HG03521 (cell line): Measurements from ENCODE around the gene ADAT1.

Experiments
- ATAC-seq: cut with Tn5 transposase; IDR thresholded peaks from one replicate; pipeline ENCODE4 v1.9.1; 2021; ENCODE audit warnings: mild to moderate bottlenecking, moderate library complexity; ENCODE audit not compliant: unreplicated experiment

ADAT1 gene, protein sequence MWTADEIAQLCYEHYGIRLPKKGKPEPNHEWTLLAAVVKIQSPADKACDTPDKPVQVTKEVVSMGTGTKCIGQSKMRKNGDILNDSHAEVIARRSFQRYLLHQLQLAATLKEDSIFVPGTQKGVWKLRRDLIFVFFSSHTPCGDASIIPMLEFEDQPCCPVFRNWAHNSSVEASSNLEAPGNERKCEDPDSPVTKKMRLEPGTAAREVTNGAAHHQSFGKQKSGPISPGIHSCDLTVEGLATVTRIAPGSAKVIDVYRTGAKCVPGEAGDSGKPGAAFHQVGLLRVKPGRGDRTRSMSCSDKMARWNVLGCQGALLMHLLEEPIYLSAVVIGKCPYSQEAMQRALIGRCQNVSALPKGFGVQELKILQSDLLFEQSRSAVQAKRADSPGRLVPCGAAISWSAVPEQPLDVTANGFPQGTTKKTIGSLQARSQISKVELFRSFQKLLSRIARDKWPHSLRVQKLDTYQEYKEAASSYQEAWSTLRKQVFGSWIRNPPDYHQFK

DNA sequence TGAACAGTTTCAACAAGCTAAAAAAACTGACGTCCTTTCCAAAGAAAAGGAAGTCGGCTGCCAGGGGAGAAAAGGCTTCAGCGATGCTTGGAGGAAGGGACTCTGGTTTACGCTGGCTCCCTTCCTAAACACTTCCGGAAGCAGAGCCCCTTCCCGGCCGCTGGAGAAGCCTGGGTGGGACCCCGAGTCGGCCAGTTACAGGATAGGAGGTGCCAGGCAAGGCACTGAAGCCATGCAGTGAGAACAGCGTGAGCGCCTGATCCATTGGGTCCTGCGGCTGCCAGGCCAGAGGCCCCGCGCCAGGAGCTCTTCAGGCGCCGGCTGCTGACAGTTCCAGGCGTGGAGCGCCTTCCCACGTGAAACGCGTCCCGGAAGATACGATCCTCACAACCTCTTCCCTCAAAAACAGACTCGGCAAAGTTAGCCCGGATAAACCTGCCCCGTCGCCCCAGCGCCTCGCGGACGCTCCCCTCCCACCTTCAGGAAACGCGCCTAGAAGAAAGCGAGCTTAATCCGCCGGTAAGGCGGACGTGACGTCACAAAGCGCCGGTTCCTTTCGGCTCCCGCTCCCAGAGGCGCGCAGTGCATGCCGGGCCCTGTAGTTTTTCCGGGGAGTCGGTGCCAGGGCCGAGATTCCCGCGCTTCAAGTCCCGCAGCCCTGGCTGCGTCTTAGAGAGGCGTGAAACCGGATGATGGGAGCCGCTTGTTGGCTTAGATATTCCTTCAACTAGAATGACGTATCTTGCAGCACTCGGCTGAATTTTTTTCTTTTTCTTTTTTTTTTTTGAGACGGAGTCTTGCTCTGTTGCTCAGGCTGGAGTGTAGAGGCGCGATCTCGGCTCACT is at the start of gene ADAT1:
Gene ADAT1 (minus strand): TSS at position 521 of the 845 bp plus-strand sequence. CDS start 2,482 bp downstream, outside the sequence.
- peak; percentile 90 for ATAC-seq

DNA sequence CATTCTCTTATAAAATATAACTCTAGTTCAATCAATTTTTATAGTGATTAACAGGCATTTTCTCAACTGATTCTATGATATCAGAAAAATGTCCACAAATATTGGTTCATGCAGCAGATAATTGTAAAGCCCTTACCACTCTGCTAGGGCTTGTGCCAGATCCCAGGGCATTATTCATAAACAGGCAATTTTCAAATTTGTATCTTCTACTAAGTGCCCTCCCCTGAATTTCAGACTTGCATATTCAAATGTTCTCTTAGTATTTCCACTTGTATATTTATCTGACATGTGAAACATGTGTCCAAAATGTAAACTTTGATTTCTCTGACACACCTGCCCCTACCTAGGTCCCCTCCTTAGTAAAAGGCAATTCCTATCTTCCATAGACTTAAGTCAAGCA is 44.4 kb upstream of the ADAT1 start:
- ATAC-seq: no peak

DNA sequence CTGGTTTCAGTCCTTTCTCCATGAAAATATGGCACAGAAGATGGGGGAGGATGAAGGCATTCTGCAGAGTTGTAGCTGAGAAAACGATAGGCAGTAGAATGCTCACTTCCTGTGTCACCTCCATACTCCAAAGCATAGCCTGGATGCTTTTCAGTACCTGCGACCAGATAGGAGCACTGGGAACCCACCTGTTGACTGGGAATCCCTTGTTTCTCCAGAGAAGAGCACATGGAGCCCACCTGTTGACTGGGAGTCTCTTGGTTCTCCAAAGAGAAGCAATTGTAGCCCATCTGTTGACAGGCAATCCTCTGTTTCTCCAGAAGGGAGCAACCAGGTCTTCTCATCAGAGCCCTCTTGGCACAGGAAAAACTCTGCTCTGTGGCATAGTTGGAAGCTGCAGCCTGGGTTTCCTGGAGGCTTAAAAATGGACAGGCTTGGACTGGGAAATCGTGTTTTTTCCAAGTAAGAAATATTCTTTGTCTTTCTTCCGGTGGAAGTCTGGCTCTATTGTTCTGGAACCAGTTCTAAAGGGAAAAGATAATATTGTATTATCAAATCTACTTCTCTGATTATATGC is 37.7 kb upstream of the ADAT1 start:
- no peak for ATAC-seq

DNA sequence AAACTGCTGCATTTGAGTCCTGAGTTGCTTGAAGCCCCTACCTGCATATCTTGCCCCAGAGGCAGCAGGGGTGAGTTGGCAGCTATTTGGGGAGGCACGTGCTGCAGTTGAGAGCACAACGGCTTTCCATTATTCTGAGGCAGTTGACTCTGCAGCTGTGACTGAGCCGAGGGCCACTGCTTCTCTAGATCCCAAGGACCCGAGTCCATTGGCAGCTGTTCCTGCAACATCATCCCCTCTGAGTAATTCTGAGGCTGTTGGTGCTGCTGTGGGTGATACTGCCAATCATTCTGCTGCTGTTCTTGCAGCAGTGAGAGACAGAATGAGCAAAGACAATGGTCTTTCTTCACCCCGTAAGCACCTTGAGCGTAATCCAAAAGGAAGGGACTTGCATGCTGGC is 37.2 kb upstream of the ADAT1 start:
- no peak for ATAC-seq

DNA sequence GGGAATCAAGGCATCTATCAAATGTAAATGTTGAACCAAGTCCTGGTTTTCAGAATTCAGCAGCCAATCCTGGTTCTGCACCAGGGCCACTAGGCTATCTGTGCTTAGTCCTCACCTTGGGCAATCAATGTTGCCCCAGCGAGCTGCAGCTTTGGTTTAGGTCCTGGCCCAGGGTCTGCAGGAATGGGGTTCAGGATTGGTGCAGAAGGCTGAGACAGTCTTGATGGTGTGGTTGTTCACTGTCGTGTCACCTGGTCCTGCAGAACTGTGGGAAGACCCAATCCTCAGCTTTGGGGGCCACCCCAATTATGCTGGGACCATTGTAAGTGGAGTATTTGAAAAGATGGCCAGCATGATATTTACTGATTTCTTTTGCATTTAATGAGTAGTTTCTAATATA is 35.1 kb upstream of the ADAT1 start:
- ATAC-seq: no peak

DNA sequence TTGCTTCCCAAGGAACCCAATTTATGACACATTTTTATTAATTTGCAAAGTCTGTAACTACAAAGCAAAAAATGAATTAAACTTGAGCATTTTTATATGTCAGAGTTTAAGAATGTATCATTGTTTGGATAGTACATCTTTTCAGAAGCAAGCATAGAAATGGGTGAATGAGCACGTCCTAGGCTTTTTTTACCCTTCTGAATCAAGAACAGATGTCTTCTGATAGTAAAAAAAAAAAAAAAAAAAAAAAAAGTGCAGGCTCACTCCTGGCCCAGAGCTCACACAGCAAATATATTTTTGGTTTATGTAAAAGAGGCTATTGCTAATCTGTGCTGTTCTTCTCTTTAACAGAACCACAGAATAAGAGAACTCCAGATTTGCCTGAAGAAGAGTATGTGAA is 30.8 kb upstream of the ADAT1 start:
- ATAC-seq: no peak

DNA sequence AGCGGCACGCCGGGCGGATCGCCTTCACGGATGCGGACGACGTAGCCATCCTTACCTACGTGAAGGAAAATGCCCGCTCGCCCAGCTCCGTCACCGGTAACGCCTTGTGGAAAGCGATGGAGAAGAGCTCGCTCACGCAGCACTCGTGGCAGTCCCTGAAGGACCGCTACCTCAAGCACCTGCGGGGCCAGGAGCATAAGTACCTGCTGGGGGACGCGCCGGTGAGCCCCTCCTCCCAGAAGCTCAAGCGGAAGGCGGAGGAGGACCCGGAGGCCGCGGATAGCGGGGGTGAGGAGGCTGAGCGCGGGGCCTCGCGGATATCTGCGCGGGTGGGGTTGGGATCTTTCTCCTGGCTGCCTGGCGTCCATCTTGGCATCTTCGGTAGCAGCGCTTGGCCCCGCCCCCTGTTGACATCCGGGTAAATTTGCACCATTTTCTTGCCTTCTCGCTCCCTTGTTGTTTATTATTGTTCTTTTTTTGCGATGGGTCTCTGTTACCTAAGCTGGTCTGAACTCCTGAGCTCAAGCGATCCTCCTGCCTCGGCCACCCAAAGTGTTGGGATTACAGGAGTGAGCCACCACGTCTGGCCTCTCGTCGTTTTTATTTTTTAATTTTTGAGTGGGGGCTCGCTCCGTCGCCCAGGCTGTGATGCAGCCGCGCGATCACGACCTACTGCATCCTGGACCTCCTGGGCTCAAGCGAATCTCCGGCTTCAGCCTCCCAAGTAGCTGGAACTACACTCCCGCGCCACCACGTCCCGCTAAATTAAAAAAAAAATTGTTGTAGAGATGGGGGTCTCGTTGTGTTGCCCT is 25.4 kb upstream of the ADAT1 start:
- ATAC-seq: peak; percentile 38

DNA sequence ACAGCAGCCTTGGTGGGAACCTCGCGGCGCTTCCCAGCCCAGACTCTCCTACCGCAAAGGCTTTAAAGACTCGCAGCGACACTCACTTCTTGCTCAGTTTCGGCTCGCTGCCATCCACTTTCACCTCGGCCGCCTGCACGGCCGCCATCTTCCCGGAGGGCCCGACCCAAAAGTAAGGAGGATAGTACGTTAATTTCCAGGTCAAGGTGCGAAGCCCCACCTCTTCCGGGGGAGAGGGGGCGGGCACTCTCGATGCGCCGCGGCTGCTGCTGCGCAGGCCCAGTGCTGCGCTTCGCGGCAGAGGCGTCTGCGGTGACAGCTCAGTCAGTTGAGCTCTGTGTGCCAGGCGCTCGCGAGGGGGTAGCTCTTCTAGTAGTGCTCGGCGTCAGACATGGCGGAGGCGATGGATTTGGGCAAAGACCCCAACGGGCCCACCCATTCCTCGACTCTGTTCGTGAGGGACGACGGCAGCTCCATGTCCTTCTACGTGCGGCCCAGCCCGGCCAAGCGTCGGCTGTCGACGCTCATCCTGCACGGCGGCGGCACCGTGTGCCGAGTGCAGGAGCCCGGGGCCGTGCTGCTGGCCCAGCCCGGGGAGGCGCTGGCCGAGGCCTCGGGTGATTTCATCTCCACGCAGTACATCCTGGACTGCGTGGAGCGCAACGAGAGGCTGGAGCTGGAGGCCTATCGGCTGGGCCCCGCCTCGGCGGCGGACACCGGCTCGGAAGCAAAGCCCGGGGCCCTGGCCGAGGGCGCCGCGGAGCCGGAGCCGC is 24.6 kb upstream of the ADAT1 start, which contains the start of the genes KARS1 and TERF2IP:
Gene KARS1 (minus strand): TSS at position 174 of the 773 bp plus-strand sequence. CDS start 26 bp downstream, at position 148.
Gene TERF2IP (plus strand): TSS at position 282 of the 773 bp plus-strand sequence. CDS start 110 bp downstream, at position 392.
- peak; percentile 80 for ATAC-seq

DNA sequence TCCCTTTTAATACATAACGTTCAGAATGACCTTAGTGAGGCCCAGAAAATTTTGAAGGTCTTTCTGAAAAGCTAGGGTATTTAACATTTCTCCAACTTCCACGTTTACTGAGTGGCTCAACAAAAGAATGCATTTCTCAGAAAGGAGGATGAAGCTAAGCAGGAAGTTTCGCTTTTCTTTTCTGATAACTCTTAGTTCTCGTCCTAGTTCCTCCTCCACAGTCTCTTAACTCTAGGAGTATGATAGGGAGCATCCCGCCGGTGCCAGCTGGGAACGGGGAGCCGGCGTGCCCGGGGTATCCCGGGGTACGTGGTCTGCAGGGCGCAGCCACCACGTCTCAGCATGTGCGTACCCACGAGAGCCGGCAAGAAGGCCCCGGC is 24.0 kb upstream of the ADAT1 start:
- ATAC-seq: no peak

DNA sequence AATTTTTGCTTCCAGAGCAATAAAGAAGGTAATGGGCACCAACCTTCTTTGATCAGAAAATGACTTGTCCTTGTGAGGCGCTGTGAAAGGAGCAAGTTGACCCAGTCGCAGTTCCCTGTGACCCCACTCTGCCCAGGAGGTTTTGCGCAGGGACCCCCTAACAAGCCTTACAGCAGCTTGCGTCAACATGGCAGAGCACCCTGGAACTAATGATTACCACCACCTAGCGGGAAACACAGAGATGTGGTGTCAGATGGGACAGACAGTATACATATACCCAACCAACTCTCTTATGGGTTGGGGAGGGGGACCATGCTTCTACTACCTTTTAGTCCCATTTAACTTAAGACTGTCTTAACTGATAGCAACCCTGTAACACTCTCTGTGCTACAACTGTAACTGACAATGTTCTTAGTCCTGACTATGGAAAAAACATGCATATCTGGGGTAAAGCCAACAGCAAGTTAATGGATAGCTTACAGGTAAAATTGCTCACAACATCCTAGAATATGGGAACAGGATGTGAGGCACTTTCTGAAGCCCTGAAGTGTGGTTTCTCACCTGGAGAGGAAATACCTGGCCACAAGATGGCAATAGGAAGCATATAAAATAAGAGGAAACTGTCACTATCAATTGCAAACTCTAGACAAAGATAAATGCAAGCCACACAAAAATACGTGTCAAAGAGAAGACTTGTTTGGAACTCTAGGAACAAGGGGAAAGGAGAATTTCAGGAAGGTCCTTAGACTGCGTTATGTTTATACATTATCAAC is 21.3 kb upstream of the ADAT1 start:
- no peak for ATAC-seq

DNA sequence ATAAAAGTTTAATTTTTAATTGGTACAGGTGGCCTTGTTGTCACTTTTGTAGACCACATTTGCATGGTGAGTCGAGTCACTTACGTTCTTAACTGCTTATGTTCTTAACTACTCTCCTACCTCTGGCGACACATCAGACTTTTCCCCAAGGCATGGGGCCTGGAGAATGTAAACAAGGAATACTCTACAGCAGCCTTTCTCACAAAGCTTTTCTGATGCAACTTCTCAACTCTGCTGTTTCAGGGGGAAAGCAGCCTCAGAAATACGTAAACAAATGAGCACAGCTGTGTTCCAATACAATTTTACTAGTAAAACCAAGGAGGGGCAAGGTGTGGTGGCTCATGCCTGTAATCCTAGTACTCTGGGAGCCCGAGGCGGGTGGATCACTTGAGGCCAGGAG is 17.5 kb upstream of the ADAT1 start:
- no peak for ATAC-seq

DNA sequence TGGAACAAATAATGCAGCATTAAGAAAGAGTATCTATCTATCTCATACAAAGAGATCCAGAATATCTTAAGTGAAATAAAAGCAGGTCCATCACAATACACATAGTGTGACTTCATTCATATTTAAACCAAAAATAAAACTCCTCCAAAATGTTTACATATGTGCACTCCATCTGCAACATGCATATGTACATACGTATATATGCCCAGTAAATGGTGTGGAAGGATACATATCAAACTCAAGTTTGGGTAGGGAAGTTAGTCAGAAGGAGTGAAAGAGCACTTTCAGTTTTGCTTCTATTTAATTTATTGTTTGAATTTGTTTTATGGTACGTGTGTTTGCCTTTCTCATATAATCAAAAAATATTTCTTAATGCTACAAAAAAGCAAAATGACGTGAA is 12.0 kb upstream of the ADAT1 start:
- no peak for ATAC-seq

DNA sequence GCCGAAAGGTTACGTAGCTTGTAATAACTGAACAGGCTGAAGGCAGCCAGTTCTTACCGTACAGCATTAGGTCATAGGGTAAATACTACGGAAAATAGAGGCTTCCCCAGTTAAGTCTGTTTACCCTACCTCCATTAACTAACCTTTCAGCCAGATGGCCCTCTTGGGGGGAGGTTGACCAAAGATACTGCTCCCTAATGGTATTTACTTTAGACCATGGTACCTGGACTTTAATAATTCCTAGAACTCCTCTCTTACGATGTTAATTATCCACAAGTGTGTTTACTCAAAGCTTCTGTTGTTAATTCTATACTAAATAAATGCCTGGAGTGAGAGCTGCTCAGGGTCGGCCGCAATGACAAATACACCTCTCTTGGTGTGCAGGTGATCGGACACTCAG is 9.8 kb upstream of the ADAT1 start:
- ATAC-seq: no peak

DNA sequence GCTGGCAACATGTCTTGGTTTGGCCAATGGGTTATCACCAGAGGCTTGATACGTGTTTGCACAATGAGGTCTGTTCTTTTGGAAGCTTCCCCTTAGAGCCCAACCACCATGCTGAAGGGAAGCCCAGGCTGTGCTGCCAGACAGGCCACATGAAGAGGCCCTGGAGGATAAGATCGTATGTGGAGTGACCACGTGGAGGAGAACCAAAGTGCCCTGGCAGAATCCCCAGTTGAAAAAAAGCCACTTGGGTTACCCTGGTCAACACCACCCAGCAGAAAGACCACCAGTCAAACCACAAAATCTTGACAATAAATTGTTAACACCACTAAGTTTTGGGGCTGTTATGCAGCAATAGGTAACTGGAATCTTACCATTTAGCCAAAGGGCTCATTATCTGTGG is 7.0 kb upstream of the ADAT1 start:
- no peak for ATAC-seq

DNA sequence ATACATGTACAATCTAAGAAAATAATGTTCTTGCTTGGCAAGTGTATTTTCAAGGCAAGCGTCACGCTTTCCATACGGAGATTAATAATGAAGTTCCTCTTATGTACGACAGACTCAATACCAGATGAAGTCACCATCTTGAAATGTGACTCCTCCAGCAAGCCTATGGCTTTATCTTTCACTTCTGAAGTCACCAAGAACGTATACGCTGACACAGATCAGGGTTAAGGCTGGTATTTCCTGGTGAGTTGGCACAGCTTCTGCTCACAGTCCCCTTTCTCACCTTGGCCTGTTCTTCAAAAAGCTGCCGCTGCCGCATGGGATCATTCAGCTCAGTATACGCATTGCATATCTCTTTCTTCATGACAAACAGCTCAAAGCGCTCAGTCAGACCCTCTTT is 6.1 kb upstream of the ADAT1 start:
- no peak for ATAC-seq

DNA sequence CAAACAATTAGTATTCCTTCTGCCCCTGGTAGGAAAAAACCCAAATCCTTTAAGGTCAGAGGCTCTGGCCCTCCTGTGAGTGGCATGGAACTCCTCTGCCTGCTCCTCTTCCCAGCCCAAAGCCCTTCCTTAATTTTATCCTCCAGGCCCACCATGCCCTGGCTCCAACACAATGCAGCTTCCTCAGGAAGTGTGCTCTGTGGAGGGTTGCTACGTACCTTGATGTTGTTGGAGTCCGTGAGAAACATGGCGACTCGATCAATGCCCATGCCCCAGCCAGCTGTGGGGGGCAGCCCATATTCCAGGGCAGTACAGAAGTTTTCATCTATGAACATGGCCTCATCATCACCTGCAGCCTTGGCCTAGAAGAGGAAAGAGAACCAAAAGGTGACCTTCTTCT is 5.3 kb upstream of the ADAT1 start:
- ATAC-seq: no peak

DNA sequence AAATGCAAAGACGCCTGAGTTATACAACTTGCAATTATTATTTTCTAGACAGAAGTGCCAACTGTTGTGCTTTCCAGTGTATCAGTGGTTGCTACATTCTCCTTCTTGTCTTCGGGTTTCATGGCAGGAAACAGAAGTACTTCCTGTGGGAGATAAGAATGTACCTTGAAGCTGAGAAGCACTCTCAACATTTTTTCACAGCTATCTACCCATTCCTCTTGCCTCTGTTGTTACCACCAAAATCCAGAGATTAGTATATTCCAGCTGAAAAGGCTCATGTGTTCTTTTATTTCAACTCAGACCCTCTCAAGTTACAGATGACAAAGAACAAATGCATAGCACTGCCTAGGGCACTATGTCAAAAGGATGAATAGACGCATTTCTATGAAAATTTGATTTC is 4.8 kb upstream of the ADAT1 start:
- ATAC-seq: no peak

DNA sequence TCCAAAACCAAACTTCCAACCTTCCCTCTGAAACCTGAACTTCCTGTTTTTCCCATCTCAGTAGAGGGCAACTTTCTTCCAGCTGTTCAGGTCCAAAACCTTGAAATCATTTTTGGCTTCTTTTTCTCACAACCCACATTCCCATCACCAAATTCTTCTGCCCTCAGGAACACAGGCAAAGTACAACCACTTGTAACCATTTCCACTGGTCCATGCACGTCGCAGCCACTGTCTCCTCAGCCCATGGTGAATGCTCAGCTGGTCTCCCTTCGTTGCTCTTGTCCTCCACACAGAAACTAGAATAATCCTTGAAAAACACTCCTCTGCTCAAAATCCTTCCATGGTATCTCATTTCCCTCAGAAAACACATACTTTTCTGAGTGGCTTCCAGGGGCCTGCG is 3.7 kb upstream of the ADAT1 start:
- ATAC-seq: no peak

DNA sequence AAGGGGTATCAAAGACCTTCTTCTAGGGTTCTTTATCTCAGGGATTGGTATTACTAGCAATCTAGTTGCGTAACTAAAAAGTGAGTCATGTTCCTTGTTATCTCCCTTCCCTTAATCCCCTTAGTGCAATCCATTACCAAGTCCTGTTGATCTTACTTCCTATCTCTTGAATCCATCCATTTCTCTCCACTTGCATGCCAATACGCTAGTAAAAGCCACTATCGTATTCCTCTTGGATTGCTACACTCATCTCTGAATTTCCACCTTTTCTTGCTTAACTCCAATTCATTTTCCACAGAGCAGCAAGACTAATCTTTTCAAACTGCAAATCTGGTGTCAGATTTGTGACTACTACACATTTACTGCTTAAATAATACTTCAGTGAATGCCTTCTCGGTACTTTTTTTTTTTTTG is 1.8 kb upstream of the ADAT1 start:
- no peak for ATAC-seq
